Testis (tissue), 3 donors: ENCODE measurements around the gene RNU6-8. TPM values are rescaled to one million over a fixed set of nuclear protein-coding genes. Genes with fewer than 3 reads are reported as not detected.

Source experiments
- DNase-seq: peaks from one replicate; pipeline ENCODE4 v3.0.0-alpha.2; 2019
- H3K27ac ChIP-seq, 2 donors: fragments of 200-600 bp; sonication (generic); one replicate each; pipeline ENCODE4 v1.5.1; 2019
- H3K27me3 ChIP-seq: fragments of 200-600 bp; sonication (generic); one replicate; pipeline ENCODE4 v1.5.1; 2019
- H3K36me3 ChIP-seq: fragments of 200-600 bp; sonication (generic); one replicate; pipeline ENCODE4 v1.5.1; 2017; ENCODE audit warnings: low read depth; ENCODE audit errors: missing control alignments
- H3K4me1 ChIP-seq: fragments of 200-600 bp; sonication (generic); one replicate; pipeline ENCODE4 v1.5.1; 2019
- H3K4me3 ChIP-seq, 2 donors: fragments of 200-600 bp; sonication (generic); one replicate each; pipeline ENCODE4 v1.5.1; 2017 to 2019
- H3K9me3 ChIP-seq: fragments of 200-600 bp; sonication (generic); one replicate; pipeline ENCODE4 v1.5.1; 2017
- POLR2A ChIP-seq: fragments of 450-650 bp; IDR thresholded peaks from one replicate; pipeline ENCODE4 v1.6.1; 2017; ENCODE audit warnings: antibody characterized with exemption, mild to moderate bottlenecking, moderate library complexity
- WGBS, 2 donors: methylation state at CpG; one replicate each; pipeline ENCODE4 v1.1.5; 2018; 5-methylcytosine and 5-hydroxymethylcytosine counted together
- intact Hi-C: fragments of 100-400 bp; cut with DNase I; formaldehyde crosslinking; loops from one replicate; pipeline ENCODE4 v1.15.1; 2023; ENCODE audit warnings: low total_unique reads
- polyA plus RNA-seq: library from polyadenylated mRNA; stranded (reverse); fragments of 350-450 nt; fragmentation: Illumina TruSeq; extraction: RNeasy Lipid Tissue Mini Kit (QIAGEN cat#74804); gene quantifications from one replicate; pipeline ENCODE4 v1.2.3, GENCODE V29; 2014; ENCODE audit warnings: low read depth, low replicate concordance; ENCODE audit not compliant: insufficient read depth
- total RNA-seq, 2 donors: library from RNA; depleted of rRNA; stranded (reverse); fragments of >200 nt; gene quantifications; one replicate each; pipeline ENCODE4 v1.2.3, GENCODE V29; 2016
- TF ChIP-seq, protein P1 (sequence below), 3 experiments: fragments of 450-650 bp in 2 of 3; fragments of 200-600 bp in 1 of 3; sonication (generic) in 1 of 3; IDR thresholded peaks; one replicate each; pipeline ENCODE4 v1.5.1; 2016 to 2019; ENCODE audit warnings: antibody characterized with exemption in 3 of 3, mild to moderate bottlenecking in 2 of 3, moderate library complexity in 1 of 3

RNU6-8 gene
- total and polyA plus RNA-seq, 3 donors from 2014 or later = not detected

- Histone ChIP-seq H3K27me3 (no peaks in the 10 kb centered on the region), H3K27ac (no peak overlapping the region), H3K4me1 (no peaks in the 10 kb centered on the region), H3K36me3 (no peaks in the 10 kb centered on the region), H3K9me3 (no peaks in the 10 kb centered on the region), H3K4me3 (no peak overlapping the region)
- no peak for DNase-seq
- intact Hi-C loops = no loop called here
- WGBS, 2 donors = 87 to 89% methylated on average over 2 of the region's 2 CpGs
- TF ChIP-seq, protein P1, sequence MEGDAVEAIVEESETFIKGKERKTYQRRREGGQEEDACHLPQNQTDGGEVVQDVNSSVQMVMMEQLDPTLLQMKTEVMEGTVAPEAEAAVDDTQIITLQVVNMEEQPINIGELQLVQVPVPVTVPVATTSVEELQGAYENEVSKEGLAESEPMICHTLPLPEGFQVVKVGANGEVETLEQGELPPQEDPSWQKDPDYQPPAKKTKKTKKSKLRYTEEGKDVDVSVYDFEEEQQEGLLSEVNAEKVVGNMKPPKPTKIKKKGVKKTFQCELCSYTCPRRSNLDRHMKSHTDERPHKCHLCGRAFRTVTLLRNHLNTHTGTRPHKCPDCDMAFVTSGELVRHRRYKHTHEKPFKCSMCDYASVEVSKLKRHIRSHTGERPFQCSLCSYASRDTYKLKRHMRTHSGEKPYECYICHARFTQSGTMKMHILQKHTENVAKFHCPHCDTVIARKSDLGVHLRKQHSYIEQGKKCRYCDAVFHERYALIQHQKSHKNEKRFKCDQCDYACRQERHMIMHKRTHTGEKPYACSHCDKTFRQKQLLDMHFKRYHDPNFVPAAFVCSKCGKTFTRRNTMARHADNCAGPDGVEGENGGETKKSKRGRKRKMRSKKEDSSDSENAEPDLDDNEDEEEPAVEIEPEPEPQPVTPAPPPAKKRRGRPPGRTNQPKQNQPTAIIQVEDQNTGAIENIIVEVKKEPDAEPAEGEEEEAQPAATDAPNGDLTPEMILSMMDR (IDR thresholded peaks at IDR 0.05) = no peak
- no peak for TF ChIP-seq POLR2A
Observed at GRCh38 chr14:32183151-32184058, 19.7 kb downstream of the RNU6-8 start.

GRCh38 chr14:32171469-32171868 is 31.6 kb downstream of the RNU6-8 start:
- no peaks in the 10 kb centered on the region for H3K27me3 ChIP-seq
- no peak overlapping the region for H3K4me3 ChIP-seq
- no peaks in the 10 kb centered on the region for H3K9me3 ChIP-seq
- no peaks in the 10 kb centered on the region for H3K4me1 ChIP-seq
- no peak for DNase-seq
- 70% methylated on average over 5 of the region's 5 CpGs for WGBS, 2 donors
- H3K36me3 ChIP-seq = no peaks in the 10 kb centered on the region
- intact Hi-C loops = no loop called here
- TF ChIP-seq POLR2A = no peak
- TF ChIP-seq, protein P1 (IDR thresholded peaks at IDR 0.05) = no peak
- H3K27ac ChIP-seq = no peak overlapping the region

DNA sequence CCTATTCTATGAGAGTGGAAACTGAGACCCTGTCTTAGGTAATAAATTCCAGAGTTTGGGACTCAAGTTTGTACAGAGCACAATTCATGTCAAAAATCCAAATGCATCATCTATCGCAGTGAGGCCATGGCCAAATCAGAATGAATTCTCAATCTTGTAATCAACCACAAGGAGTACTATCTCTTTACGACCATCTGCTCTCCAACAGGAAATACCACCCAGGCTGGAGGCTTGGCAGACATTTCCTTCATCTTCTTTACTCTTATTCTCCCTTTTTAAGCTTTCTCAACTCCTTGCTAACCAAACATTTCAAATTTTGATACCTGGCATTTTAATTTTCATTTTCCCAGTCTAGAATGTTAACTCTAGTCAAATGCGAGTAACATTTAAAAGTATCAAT is 33.9 kb downstream of the RNU6-8 start:
- WGBS, 2 donors = 84 to 85% methylated on average over 3 of the region's 3 CpGs

DNA sequence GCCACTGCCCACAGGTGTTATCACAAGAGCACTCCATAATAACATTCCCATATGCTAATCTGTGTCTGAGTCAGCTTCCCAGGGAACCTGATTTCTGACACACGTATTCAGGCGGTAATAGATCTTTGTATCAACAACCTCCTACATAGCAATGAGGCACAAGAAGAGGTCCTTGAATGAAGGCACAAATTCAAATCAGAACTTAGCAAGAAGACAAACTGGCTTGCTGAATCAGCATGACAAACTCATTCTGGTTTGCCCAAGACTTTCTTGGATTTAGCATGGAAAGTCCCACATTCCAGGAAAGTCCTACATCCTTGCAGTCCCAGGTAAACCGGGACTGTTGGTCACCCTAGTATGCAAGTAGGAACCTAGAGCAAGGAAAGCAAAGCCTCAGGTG is 35.2 kb downstream of the RNU6-8 start:
- H3K27ac ChIP-seq = no peak overlapping the region
- H3K9me3 ChIP-seq = no peaks in the 10 kb centered on the region
- intact Hi-C loops = no loop called here
- TF ChIP-seq, protein P1 (IDR thresholded peaks at IDR 0.05) = no peak
- TF ChIP-seq POLR2A = no peak
- H3K4me1 ChIP-seq = no peaks in the 10 kb centered on the region
- H3K27me3 ChIP-seq = no peaks in the 10 kb centered on the region
- H3K4me3 ChIP-seq = no peak overlapping the region
- no peak for DNase-seq
- WGBS, 2 donors = 79 to 88% methylated on average over 3 of the region's 3 CpGs
- no peaks in the 10 kb centered on the region for H3K36me3 ChIP-seq

More for the DNA sequence above, 33.9 kb downstream of the RNU6-8 start:
- no peaks in the 10 kb centered on the region for H3K4me1 ChIP-seq
- no peak overlapping the region for H3K4me3 ChIP-seq
- no peaks in the 10 kb centered on the region for H3K9me3 ChIP-seq
- no peaks in the 10 kb centered on the region for H3K36me3 ChIP-seq
- DNase-seq = no peak
- H3K27ac ChIP-seq = no peak overlapping the region
- no peaks in the 10 kb centered on the region for H3K27me3 ChIP-seq
- intact Hi-C loops = no loop called here
- TF ChIP-seq POLR2A = no peak
- TF ChIP-seq, protein P1 (IDR thresholded peaks at IDR 0.05) = no peak
